Body of pancreas (tissue), 4 donors: ENCODE data around the gene SHOC2. TPM values are rescaled to one million over a fixed set of nuclear protein-coding genes. Genes with fewer than 3 reads are reported as not detected.

Source experiments
- ATAC-seq: fragments of 150-250 bp; one replicate; pipeline ENCODE4 v1.9.1; 2016
- DNase-seq, 4 donors: peaks; one replicate each; pipeline ENCODE4 v3.0.0-alpha.2; 2019
- H3K27ac ChIP-seq, 4 donors: fragments of 200-600 bp; sonication (generic); 1 replicate in 3 of 4; 2 replicates in 1 of 4; pipeline versions ENCODE4 v1.5.1 to v1.6.1; 2016 to 2019; ENCODE audit warnings: mild to moderate bottlenecking in 1 of 4, mixed read lengths in 1 of 4, moderate library complexity in 1 of 4
- H3K27me3 ChIP-seq, 2 donors: fragments of 200-600 bp; sonication (generic); one replicate each; pipeline ENCODE4 v1.6.0; 2016; ENCODE audit warnings: mild to moderate bottlenecking in 1 of 2
- H3K36me3 ChIP-seq, 2 donors: fragments of 200-600 bp; sonication (generic); replicated peaks in 1 of 2; 2 replicates each; pipeline ENCODE4 v1.5.1; 2016; ENCODE audit warnings: low read depth in 2 of 2; ENCODE audit not compliant: insufficient read depth in 1 of 2
- H3K4me1 ChIP-seq: fragments of 200-600 bp; sonication (generic); one replicate; pipeline ENCODE4 v1.6.0; 2016
- H3K4me3 ChIP-seq, 2 donors: fragments of 200-600 bp; sonication (generic); 1 replicate in 1 of 2; 2 replicates in 1 of 2; pipeline ENCODE4 v1.5.1; 2016 to 2019
- H3K9me3 ChIP-seq, 3 donors: fragments of 200-600 bp; sonication (generic); 1 replicate in 2 of 3; 2 replicates in 1 of 3; pipeline ENCODE4 v1.5.1; 2016
- POLR2A ChIP-seq, 3 donors: fragments of 450-650 bp; IDR thresholded peaks; one replicate each; pipeline ENCODE4 v1.6.1; 2016; ENCODE audit warnings: antibody characterized with exemption in 3 of 3, mild to moderate bottlenecking in 2 of 3
- WGBS, 2 donors: methylation state at CpG; one replicate each; pipeline ENCODE4 v1.1.5; 2017; 5-methylcytosine and 5-hydroxymethylcytosine counted together
- intact Hi-C: fragments of 100-400 bp; cut with DNase I; formaldehyde crosslinking; loops from one replicate; pipeline ENCODE4 v1.15.1; 2023
- total RNA-seq, 2 donors: library from RNA; depleted of rRNA; stranded (reverse); fragments of >200 nt; gene quantifications; one replicate each; pipeline ENCODE4 v1.1.0, GENCODE V29; 2016
- TF ChIP-seq, protein P1 (sequence below), 7 experiments: fragments of 450-650 bp in 4 of 7; fragments of 200-600 bp in 3 of 7; sonication (generic) in 3 of 7; IDR thresholded peaks; one replicate each; pipeline ENCODE4 v1.5.1; 2016 to 2019; ENCODE audit warnings: antibody characterized with exemption in 7 of 7

Gene SHOC2
- total RNA-seq, 2 donors from 2014 or later, result 24.1 to 26.0 TPM

DNA sequence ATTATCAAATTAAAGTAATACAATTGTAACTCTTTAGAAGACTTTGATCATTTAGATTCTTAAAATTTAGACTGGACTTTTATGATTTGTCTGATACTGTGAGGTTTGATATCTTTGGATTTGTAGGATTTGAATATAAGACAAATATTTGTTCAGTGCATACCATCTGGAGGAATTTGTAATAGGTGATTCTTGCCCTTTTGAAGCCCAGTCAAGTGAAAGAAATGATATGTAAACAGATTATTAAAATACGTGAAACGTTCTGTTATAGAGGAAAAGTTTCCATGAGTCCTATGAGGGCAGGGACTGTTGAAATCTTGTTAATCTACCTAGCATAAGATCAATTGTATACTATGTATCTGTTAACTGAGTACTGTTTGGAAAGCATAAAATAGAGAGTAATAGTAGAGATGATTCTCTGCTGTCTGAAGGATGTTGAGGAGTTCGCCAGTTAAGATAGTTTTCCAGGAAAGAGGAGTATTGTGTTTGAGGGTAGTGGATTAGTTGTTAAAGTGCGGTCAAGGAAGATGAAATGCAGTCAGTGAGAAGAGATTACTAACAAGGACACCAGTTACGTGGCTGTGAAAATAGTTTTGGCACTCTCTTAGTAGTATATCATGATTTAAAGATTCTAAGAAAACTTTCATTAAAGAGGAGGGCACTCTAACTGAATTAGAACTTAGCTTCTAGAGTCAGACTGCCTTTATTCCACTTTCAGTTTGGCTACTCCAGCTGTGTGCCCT lies 33.3 kb upstream of the SHOC2 start:
- no peak overlapping the region for H3K4me3 ChIP-seq
- peaks cover 12 to 35% of the 10 kb centered on the region in 2 donors for H3K36me3 ChIP-seq
- peaks cover 65% of the 10 kb centered on the region for H3K4me1 ChIP-seq
- 21 to 25% methylated on average over 5 of the region's 5 CpGs for WGBS, 2 donors
- peak; percentile 7 for ATAC-seq
- H3K27ac ChIP-seq, result peak overlapping the region in 3 of 4 donors; percentile 23 to 99 (median 45)
- intact Hi-C loops, result loop anchor here (10.0 kb wide), 1 partner anchor 141 kb away; no protein-coding TSS in a partner anchor
- no peaks in the 10 kb centered on the region for H3K27me3 ChIP-seq
- DNase-seq, result no peak
- H3K9me3 ChIP-seq, result no peaks in the 10 kb centered on the region
- TF ChIP-seq POLR2A (IDR thresholded peaks at IDR 0.05), result no peak
- TF ChIP-seq, protein P1, sequence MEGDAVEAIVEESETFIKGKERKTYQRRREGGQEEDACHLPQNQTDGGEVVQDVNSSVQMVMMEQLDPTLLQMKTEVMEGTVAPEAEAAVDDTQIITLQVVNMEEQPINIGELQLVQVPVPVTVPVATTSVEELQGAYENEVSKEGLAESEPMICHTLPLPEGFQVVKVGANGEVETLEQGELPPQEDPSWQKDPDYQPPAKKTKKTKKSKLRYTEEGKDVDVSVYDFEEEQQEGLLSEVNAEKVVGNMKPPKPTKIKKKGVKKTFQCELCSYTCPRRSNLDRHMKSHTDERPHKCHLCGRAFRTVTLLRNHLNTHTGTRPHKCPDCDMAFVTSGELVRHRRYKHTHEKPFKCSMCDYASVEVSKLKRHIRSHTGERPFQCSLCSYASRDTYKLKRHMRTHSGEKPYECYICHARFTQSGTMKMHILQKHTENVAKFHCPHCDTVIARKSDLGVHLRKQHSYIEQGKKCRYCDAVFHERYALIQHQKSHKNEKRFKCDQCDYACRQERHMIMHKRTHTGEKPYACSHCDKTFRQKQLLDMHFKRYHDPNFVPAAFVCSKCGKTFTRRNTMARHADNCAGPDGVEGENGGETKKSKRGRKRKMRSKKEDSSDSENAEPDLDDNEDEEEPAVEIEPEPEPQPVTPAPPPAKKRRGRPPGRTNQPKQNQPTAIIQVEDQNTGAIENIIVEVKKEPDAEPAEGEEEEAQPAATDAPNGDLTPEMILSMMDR (IDR thresholded peaks at IDR 0.05), result no peak

DNA sequence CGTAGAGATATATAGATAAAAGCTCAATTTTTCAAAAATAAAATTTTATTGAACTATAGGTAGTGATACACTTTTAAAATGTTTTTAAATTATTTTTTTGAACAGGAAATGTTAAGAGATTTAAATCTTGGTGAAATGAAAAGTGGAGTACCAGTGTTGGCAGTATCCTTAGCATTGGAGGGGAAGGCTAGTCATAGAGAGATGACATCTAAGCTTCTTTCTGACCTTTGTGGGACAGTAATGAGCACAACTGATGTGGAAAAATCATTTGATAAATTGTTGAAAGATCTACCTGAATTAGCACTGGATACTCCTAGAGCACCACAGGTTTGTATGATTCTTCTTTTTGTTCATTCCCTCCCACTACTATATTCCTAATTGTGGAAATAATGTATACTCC lies 31.8 kb upstream of the SHOC2 start:
- no peaks in the 10 kb centered on the region for H3K9me3 ChIP-seq
- peaks cover 12 to 37% of the 10 kb centered on the region in 2 donors for H3K36me3 ChIP-seq
- TF ChIP-seq, protein P1 (IDR thresholded peaks at IDR 0.05), result no peak
- no peak for TF ChIP-seq POLR2A (IDR thresholded peaks at IDR 0.05)
- DNase-seq (no peak), ATAC-seq (no peak)
- H3K27ac ChIP-seq, result peak overlapping the region in 2 of 4 donors; percentile 17 to 99
- intact Hi-C loops, result loop anchor here (10.0 kb wide), 1 partner anchor 143 kb away; no protein-coding TSS in a partner anchor
- peaks cover 74% of the 10 kb centered on the region for H3K4me1 ChIP-seq
- no peaks in the 10 kb centered on the region for H3K27me3 ChIP-seq
- WGBS, 2 donors, result 43 to 49% methylated on average over 1 of the region's 1 CpG
- H3K4me3 ChIP-seq, result no peak overlapping the region

DNA sequence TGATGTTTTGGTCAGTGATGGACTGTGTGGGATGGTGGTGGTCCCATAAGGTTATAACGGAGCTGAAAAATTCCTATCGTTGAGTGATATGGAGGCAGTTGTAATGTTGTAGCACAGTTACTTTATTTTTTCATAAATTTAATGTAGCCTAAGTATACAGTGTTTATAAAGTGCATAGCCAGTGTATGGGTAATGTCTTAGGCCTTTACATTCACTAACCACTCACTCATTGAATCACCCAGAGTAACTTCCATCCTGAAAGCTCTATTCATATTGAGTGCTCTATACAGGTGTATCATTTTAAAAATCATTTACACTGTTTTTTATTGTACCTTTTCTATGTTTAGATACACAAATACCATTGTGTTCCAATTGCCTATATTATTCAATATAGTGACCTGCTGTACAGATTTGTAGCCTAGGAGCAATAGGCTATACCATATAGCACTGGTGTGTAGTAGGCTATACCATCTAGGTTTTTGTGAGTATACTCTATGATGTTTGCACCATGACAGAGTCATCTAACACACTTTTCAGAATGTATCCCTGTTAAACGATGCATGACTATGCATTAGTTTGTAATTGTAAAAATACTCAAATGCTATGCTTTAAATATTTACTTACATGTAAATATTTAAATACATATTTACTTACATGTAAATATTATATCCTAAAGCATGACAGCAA lies 26.7 kb upstream of the SHOC2 start:
- Histone ChIP-seq H3K4me3 (no peak overlapping the region), H3K36me3 (peaks cover 19 to 36% of the 10 kb centered on the region in 2 donors), H3K4me1 (peaks cover 82% of the 10 kb centered on the region), H3K27me3 (no peaks in the 10 kb centered on the region), H3K27ac (peak overlapping the region in 2 of 4 donors; percentile 33 to 49), H3K9me3 (no peaks in the 10 kb centered on the region)
- intact Hi-C loops, result loop anchor here (10.0 kb wide), 1 partner anchor 88 kb away; no protein-coding TSS in a partner anchor
- WGBS, 2 donors, result 41 to 48% methylated on average over 3 of the region's 3 CpGs
- TF ChIP-seq POLR2A (IDR thresholded peaks at IDR 0.05), result no peak
- TF ChIP-seq, protein P1 (IDR thresholded peaks at IDR 0.05), result no peak
- ATAC-seq, result peak; percentile 12
- DNase-seq, result no peak

DNA sequence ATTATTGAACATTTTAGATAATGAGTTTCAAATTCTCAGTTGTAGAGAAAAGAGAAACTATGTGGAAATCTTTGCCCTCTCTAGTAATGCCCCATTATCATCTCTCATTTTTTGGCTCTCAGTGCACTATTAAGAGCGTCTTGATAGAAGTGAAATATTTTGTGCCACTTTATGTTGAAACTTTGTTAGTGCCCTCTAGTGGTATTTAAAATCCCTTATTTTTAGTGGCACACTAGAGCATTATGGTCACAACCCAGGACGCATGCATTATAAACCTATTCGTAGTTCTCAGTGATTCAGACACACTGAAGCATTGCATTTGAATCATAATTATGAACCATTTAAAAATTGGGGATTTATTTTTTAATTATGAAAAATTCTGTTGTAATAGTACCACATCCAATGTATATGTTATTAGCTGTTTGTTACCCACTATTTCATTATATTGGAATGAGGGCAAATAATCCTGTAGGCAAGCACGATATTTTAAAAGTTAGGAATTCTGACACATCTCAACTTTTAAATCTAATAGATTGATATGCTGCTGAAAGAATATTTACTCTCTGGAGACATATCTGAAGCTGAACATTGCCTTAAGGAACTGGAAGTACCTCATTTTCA lies 25.7 kb upstream of the SHOC2 start:
- intact Hi-C loops, result loop anchor here (10.0 kb wide), 1 partner anchor 89 kb away; no protein-coding TSS in a partner anchor
- ATAC-seq (peak; percentile 49), DNase-seq (no peak)
- Histone ChIP-seq H3K27me3 (no peaks in the 10 kb centered on the region), H3K4me3 (no peak overlapping the region), H3K36me3 (peaks cover 20 to 37% of the 10 kb centered on the region in 2 donors), H3K4me1 (peaks cover 87% of the 10 kb centered on the region), H3K9me3 (no peaks in the 10 kb centered on the region), H3K27ac (peak overlapping the region in 1 of 4 donors; percentile 49)
- TF ChIP-seq, protein P1 (IDR thresholded peaks at IDR 0.05), result peak; percentile 31 to 66 (median 56)
- TF ChIP-seq POLR2A (IDR thresholded peaks at IDR 0.05), result no peak
- WGBS, 2 donors, result 6 to 10% methylated on average over 4 of the region's 4 CpGs
